A549 (cell line): ENCODE data around the gene CDH26. TPM values are rescaled to one million over a fixed set of nuclear protein-coding genes. Genes with fewer than 3 reads are reported as not detected.

ENCODE experiments used
- ATAC-seq, 2 experiments: fragments of 200-7000 bp in 1 of 2; fragments of >200 bp in 1 of 2; cut with Nextera tagmentation in 1 of 2; cut with Tn5 transposase in 1 of 2; 3 replicates each; pipeline versions ENCODE4 v1.8.0 to v1.9.1; 2018 to 2020; ENCODE audit warnings: mild to moderate bottlenecking in 1 of 2, moderate library complexity in 1 of 2
- CTCF ChIA-PET: fragments of 300-600 bp; sonication (Branson Sonifier 250); formaldehyde crosslinking; extraction: SDS; loops from one replicate; lab custom pipeline; 2021; ENCODE audit warnings: antibody characterized with exemption, inconsistent platforms; lab: Yijun Ruan, JAX
- POLR2A ChIA-PET: fragments of 350-600 bp; formaldehyde crosslinking; extraction: SDS; loops from one replicate; lab custom pipeline; 2021; ENCODE audit warnings: antibody characterized with exemption, inconsistent platforms; lab: Yijun Ruan, JAX
- DNase-seq, 2 experiments: peaks; one replicate each; pipeline versions ENCODE4 v3.0.0 to v3.0.0-alpha.2; 2011 to 2016; ENCODE audit warnings: low read depth in 1 of 2, low spot score in 1 of 2
- FAIRE-seq: peaks from 2 replicates; lab custom pipeline; 2011; peaks lifted over from hg19 to GRCh38; lab: Jason Lieb, UNC
- H3K27ac ChIP-seq, 2 experiments: fragments of >200 bp; sonication (Bioruptor Twin); formaldehyde crosslinking; 3 replicates each; pipeline ENCODE4 v1.5.1; 2016 to 2017
- H3K4me1 ChIP-seq: fragments of >200 bp; sonication (Bioruptor Twin); formaldehyde crosslinking; 3 replicates; pipeline ENCODE4 v1.6.1; 2016
- H3K4me2 ChIP-seq: fragments of >200 bp; sonication (Bioruptor Twin); formaldehyde crosslinking; 3 replicates; pipeline ENCODE4 v1.6.1; 2016
- H3K4me3 ChIP-seq: fragments of >200 bp; sonication (Bioruptor Twin); formaldehyde crosslinking; 3 replicates; pipeline ENCODE4 v1.5.1; 2016
- H3K9me3 ChIP-seq: fragments of >200 bp; sonication (Bioruptor Twin); formaldehyde crosslinking; 3 replicates; pipeline ENCODE4 v1.6.1; 2016
- BHLHE40 ChIP-seq: IDR thresholded peaks from 2 replicates; pipeline ENCODE4 v1.6.1; 2012; ENCODE audit warnings: low read depth, low read length, inconsistent platforms
- CBX2 ChIP-seq: fragments of 200-600 bp; sonication (generic); IDR thresholded peaks from 2 replicates; pipeline ENCODE4 v1.6.1; 2016; ENCODE audit warnings: low read depth, mild to moderate bottlenecking, borderline replicate concordance
- CBX8 ChIP-seq: fragments of 200-600 bp; sonication (generic); IDR thresholded peaks from 2 replicates; pipeline ENCODE4 v1.6.1; 2016
- CHD2 ChIP-seq: fragments of 150-350 bp; IDR thresholded peaks from 2 replicates; pipeline ENCODE4 v1.6.1; 2014; ENCODE audit warnings: low read length; ENCODE audit not compliant: partially characterized antibody
- EHF ChIP-seq: fragments of 250-450 bp; sonication (Bioruptor Pico); IDR thresholded peaks from 2 replicates; pipeline ENCODE4 v1.5.0; 2020; ENCODE audit warnings: mild to moderate bottlenecking
- EHMT2 ChIP-seq: fragments of 200-600 bp; sonication (generic); IDR thresholded peaks from 2 replicates; pipeline ENCODE4 v1.6.1; 2016; ENCODE audit warnings: antibody characterized with exemption, low read depth, mild to moderate bottlenecking, moderate library complexity
- FOSB ChIP-seq: fragments of 250-450 bp; sonication (Bioruptor Pico); IDR thresholded peaks from 2 replicates; pipeline ENCODE4 v1.5.0; 2020; ENCODE audit warnings: mild to moderate bottlenecking, moderate library complexity
- FOXS1 ChIP-seq: fragments of 250-450 bp; sonication (Bioruptor Pico); IDR thresholded peaks from 2 replicates; pipeline ENCODE4 v1.5.0; 2020; ENCODE audit warnings: mild to moderate bottlenecking, moderate library complexity
- GATA3 ChIP-seq: IDR thresholded peaks from 2 replicates; pipeline ENCODE4 v1.6.1; 2012; ENCODE audit warnings: borderline replicate concordance
- HDAC2 ChIP-seq: fragments of 200-600 bp; sonication (generic); IDR thresholded peaks from 2 replicates; pipeline ENCODE4 v1.6.1; 2016
- HOXA7 ChIP-seq: fragments of 250-450 bp; sonication (Bioruptor Pico); IDR thresholded peaks from 2 replicates; pipeline ENCODE4 v1.5.0; 2020; ENCODE audit warnings: mild to moderate bottlenecking, moderate library complexity
- HOXB13 ChIP-seq: fragments of 250-450 bp; sonication (Bioruptor Pico); IDR thresholded peaks from 2 replicates; pipeline ENCODE4 v1.5.0; 2020; ENCODE audit warnings: low read depth, mild to moderate bottlenecking, moderate library complexity
- HOXB5 ChIP-seq: fragments of 250-450 bp; sonication (Bioruptor Pico); IDR thresholded peaks from 2 replicates; pipeline ENCODE4 v1.5.0; 2020; ENCODE audit warnings: mild to moderate bottlenecking, moderate library complexity
- JUNB ChIP-seq: fragments of >200 bp; sonication (Bioruptor Twin); formaldehyde crosslinking; IDR thresholded peaks from 2 replicates; pipeline ENCODE4 v1.6.1; 2016
- KDM1A ChIP-seq: fragments of 200-600 bp; sonication (generic); IDR thresholded peaks from 2 replicates; pipeline ENCODE4 v1.6.1; 2016; ENCODE audit warnings: low read depth, mild to moderate bottlenecking
- MYC ChIP-seq: IDR thresholded peaks from 2 replicates; pipeline ENCODE4 v1.6.1; 2012; ENCODE audit warnings: mild to moderate bottlenecking, inconsistent platforms, low read length, improper control_type of control experiment, borderline replicate concordance
- NFE2L2 ChIP-seq: fragments of 150-350 bp; conservative IDR thresholded peaks from 2 replicates; pipeline ENCODE4 v1.6.1; 2014; ENCODE audit warnings: low read length
- NR3C1 ChIP-seq: fragments of >200 bp; sonication (Bioruptor Twin); formaldehyde crosslinking; IDR thresholded peaks from 3 replicates; pipeline ENCODE4 v1.6.1; 2017
- RARB ChIP-seq: fragments of 250-450 bp; sonication (Bioruptor Pico); IDR thresholded peaks from 2 replicates; pipeline ENCODE4 v1.8.0; 2021; ENCODE audit warnings: mild to moderate bottlenecking, moderate library complexity
- RCOR1 ChIP-seq: fragments of 150-350 bp; IDR thresholded peaks from 2 replicates; pipeline ENCODE4 v1.6.1; 2014; ENCODE audit warnings: antibody characterized with exemption, low read length, low read depth
- RFX5 ChIP-seq: fragments of 450-650 bp; IDR thresholded peaks from 2 replicates; pipeline ENCODE4 v1.7.1; 2014; ENCODE audit warnings: antibody characterized with exemption, mild to moderate bottlenecking, moderate library complexity
- RNF2 ChIP-seq: fragments of 200-600 bp; sonication (generic); IDR thresholded peaks from 2 replicates; pipeline ENCODE4 v1.6.1; 2016; ENCODE audit warnings: low read depth, mild to moderate bottlenecking, antibody characterized with exemption, moderate library complexity, borderline replicate concordance
- TP53 ChIP-seq: fragments of 250-450 bp; sonication (Bioruptor Pico); IDR thresholded peaks from 2 replicates; pipeline ENCODE4 v1.5.0; 2021; ENCODE audit warnings: mild to moderate bottlenecking, moderate library complexity
- ZC3H11A ChIP-seq: fragments of 450-650 bp; IDR thresholded peaks from 2 replicates; pipeline ENCODE4 v1.6.1; 2014; ENCODE audit warnings: antibody characterized with exemption, mild to moderate bottlenecking
- ZNF302 ChIP-seq: fragments of 250-450 bp; sonication (Bioruptor Pico); IDR thresholded peaks from 2 replicates; pipeline ENCODE4 v1.9.0; 2021; ENCODE audit warnings: inconsistent platforms, mild to moderate bottlenecking, moderate library complexity
- ZSCAN20 ChIP-seq: fragments of 250-450 bp; sonication (Bioruptor Pico); IDR thresholded peaks from 2 replicates; pipeline ENCODE4 v1.8.0; 2022; ENCODE audit warnings: mild to moderate bottlenecking, moderate library complexity
- WGBS: methylation state at CpG from one replicate; pipeline ENCODE4 v1.1.6; 2017; ENCODE audit errors: missing lambda C conversion rate; 5-methylcytosine and 5-hydroxymethylcytosine counted together
- polyA plus RNA-seq, 4 experiments: library from polyadenylated mRNA; depleted of rRNA in 3 of 4; stranded (reverse); fragments of >200 nt; fragmentation: RNase III in 1 of 4; extraction: RNeasy Plus Mini Kit Qiagen cat#74134 plus additional on column Dnase treatment in 1 of 4; gene quantifications; 2 replicates in 3 of 4; 3 replicates in 1 of 4; pipeline ENCODE4 v1.2.3, GENCODE V29; 2011 to 2017
- TF ChIP-seq, protein P1 (sequence below): fragments of >200 bp; sonication (Bioruptor Twin); formaldehyde crosslinking; IDR thresholded peaks from 3 replicates; pipeline ENCODE4 v1.6.1; 2016
- TF ChIP-seq, protein P2 (sequence below): IDR thresholded peaks from 2 replicates; pipeline ENCODE4 v1.6.1; 2012; ENCODE audit warnings: low read depth, borderline replicate concordance
- TF ChIP-seq, protein P3 (sequence below): fragments of 250-450 bp; sonication (Bioruptor Pico); IDR thresholded peaks from 2 replicates; pipeline ENCODE4 v1.5.0; 2020; ENCODE audit warnings: low read depth, mild to moderate bottlenecking, moderate library complexity
- TF ChIP-seq, protein P4 (sequence below): fragments of 450-650 bp; IDR thresholded peaks from 2 replicates; pipeline ENCODE4 v1.6.1; 2014; ENCODE audit warnings: antibody characterized with exemption
- TF ChIP-seq, protein P5 (sequence below): fragments of >200 bp; sonication (Bioruptor Twin); formaldehyde crosslinking; IDR thresholded peaks from 3 replicates; pipeline ENCODE4 v1.5.1; 2016

CDH26 gene
- polyA plus RNA-seq, 2 of the 4 experiments (the other 2 are of a cell fraction) = 0.27 to 0.57 TPM

DNA sequence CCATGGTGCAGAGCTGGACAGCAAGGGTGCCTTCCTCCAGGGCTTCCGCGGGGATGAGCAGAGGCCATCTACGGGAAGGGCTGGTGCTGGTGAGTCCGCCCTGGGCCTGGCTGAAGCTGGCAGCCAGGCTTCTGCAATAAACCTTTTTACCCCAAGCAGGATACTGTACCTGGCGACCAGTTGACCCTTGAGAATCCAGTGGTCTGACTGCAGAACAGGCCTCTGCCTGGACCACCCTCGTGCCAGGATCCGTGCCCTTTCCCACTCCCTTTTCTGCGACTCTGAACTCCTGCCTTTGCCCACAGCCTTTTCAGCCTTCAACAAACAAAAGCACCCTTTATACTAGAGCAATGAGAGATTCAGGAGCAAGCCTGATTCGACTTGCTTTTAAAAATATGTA lies 18.9 kb downstream of the CDH26 start:
- Histone ChIP-seq H3K4me2 (no peak overlapping the region), H3K4me1 (no peaks in the 10 kb centered on the region), H3K4me3 (no peak overlapping the region), H3K27ac (no peak overlapping the region), H3K9me3 (no peaks in the 10 kb centered on the region)
- ChIA-PET POLR2A (no interaction called here), CTCF (no interaction called here)
- WGBS = 42% methylated on average over 9 of the region's 9 CpGs
- TF ChIP-seq FOXS1 (CRISPR knock-in tag) (no peak), RARB (CRISPR knock-in tag) (no peak), RFX5 (no peak), CHD2 (no peak), KDM1A (no peak), JUNB (no peak), FOSB (CRISPR knock-in tag) (no peak), ZNF302 (no peak), EHF (CRISPR knock-in tag) (no peak), EHMT2 (no peak), CBX2 (no peak), ZC3H11A (no peak)
- TF ChIP-seq, protein P1, sequence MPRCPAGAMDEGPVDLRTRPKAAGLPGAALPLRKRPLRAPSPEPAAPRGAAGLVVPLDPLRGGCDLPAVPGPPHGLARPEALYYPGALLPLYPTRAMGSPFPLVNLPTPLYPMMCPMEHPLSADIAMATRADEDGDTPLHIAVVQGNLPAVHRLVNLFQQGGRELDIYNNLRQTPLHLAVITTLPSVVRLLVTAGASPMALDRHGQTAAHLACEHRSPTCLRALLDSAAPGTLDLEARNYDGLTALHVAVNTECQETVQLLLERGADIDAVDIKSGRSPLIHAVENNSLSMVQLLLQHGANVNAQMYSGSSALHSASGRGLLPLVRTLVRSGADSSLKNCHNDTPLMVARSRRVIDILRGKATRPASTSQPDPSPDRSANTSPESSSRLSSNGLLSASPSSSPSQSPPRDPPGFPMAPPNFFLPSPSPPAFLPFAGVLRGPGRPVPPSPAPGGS = no peak
- TF ChIP-seq, protein P2, sequence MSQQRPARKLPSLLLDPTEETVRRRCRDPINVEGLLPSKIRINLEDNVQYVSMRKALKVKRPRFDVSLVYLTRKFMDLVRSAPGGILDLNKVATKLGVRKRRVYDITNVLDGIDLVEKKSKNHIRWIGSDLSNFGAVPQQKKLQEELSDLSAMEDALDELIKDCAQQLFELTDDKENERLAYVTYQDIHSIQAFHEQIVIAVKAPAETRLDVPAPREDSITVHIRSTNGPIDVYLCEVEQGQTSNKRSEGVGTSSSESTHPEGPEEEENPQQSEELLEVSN = no peak
- TF ChIP-seq, protein P3, sequence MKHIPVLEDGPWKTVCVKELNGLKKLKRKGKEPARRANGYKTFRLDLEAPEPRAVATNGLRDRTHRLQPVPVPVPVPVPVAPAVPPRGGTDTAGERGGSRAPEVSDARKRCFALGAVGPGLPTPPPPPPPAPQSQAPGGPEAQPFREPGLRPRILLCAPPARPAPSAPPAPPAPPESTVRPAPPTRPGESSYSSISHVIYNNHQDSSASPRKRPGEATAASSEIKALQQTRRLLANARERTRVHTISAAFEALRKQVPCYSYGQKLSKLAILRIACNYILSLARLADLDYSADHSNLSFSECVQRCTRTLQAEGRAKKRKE (CRISPR knock-in tag) = no peak
- ATAC-seq = no peak
- no peak for FAIRE-seq
- no peak for DNase-seq

DNA sequence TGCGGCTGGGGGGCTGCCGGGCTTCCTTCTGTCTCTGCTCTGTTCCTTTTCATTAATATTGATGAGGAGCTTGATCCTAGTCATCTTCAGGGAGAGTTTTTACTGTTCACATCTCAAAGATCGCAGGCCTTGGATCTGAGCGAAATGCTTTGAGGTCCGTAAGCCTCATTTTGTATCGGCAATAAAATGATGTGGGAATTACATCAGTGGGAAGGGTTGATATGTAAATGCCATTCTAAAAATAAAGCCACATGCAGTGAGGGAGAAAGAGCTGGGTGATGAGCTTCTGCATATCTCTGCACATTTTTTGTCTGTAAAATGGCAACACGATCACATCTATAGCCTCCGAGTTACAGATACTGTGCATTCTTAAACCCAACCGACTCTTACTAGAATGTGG lies 24.9 kb downstream of the CDH26 start:
- no peak for ATAC-seq

DNA sequence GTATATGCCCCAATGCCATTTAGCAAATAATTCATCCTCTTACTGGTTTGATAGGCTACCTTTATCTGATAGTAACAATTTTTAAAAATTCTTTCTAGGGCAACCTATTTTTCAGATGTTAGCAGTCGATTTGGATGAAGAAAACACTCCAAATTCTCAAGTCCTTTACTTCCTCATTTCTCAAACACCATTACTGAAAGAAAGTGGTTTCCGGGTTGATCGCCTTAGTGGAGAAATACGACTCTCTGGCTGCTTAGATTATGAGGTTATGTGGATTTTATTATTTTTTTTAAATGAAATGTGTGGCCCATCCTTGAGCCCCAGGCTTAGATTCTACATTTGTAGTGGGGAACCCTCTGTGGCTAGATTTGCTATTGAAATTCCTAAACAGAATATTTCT lies 26.3 kb downstream of the CDH26 start:
- FAIRE-seq = no peak
- DNase-seq = no peak
- no peak for ATAC-seq
- POLR2A ChIA-PET = no interaction called here
- H3K4me1 ChIP-seq = peaks cover 13% of the 10 kb centered on the region
- no peak overlapping the region for H3K4me2 ChIP-seq
- no peak overlapping the region for H3K27ac ChIP-seq
- H3K4me3 ChIP-seq = no peak overlapping the region
- 61% methylated on average over 4 of the region's 4 CpGs for WGBS
- CTCF ChIA-PET = no interaction called here
- H3K9me3 ChIP-seq = no peaks in the 10 kb centered on the region
- TF ChIP-seq FOSB (CRISPR knock-in tag) = no peak
- no peak for TF ChIP-seq EHF (CRISPR knock-in tag)
- no peak for TF ChIP-seq CBX8
- no peak for TF ChIP-seq HDAC2
- TF ChIP-seq MYC = no peak
- TF ChIP-seq RCOR1 = no peak
- no peak for TF ChIP-seq BHLHE40
- no peak for TF ChIP-seq CBX2
- TF ChIP-seq NFE2L2 = no peak
- no peak for TF ChIP-seq NR3C1
- TF ChIP-seq HOXA7 = no peak
- no peak for TF ChIP-seq HOXB5
- TF ChIP-seq, protein P4, sequence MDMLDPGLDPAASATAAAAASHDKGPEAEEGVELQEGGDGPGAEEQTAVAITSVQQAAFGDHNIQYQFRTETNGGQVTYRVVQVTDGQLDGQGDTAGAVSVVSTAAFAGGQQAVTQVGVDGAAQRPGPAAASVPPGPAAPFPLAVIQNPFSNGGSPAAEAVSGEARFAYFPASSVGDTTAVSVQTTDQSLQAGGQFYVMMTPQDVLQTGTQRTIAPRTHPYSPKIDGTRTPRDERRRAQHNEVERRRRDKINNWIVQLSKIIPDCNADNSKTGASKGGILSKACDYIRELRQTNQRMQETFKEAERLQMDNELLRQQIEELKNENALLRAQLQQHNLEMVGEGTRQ = no peak
- no peak for TF ChIP-seq ZSCAN20
- no peak for TF ChIP-seq HOXB13 (CRISPR knock-in tag)
- TF ChIP-seq RNF2 = no peak

More for the DNA sequence above, 24.9 kb downstream of the CDH26 start:
- H3K4me3 ChIP-seq = no peak overlapping the region
- H3K27ac ChIP-seq = no peak overlapping the region
- POLR2A ChIA-PET = no interaction called here
- CTCF ChIA-PET = no interaction called here
- H3K9me3 ChIP-seq = no peaks in the 10 kb centered on the region
- no peak overlapping the region for H3K4me2 ChIP-seq
- TF ChIP-seq CBX2 (no peak), HDAC2 (no peak), EHF (CRISPR knock-in tag) (no peak), TP53 (no peak), GATA3 (no peak), FOSB (CRISPR knock-in tag) (no peak), MYC (no peak), HOXB13 (CRISPR knock-in tag) (no peak), FOXS1 (CRISPR knock-in tag) (no peak)
- TF ChIP-seq, protein P5, sequence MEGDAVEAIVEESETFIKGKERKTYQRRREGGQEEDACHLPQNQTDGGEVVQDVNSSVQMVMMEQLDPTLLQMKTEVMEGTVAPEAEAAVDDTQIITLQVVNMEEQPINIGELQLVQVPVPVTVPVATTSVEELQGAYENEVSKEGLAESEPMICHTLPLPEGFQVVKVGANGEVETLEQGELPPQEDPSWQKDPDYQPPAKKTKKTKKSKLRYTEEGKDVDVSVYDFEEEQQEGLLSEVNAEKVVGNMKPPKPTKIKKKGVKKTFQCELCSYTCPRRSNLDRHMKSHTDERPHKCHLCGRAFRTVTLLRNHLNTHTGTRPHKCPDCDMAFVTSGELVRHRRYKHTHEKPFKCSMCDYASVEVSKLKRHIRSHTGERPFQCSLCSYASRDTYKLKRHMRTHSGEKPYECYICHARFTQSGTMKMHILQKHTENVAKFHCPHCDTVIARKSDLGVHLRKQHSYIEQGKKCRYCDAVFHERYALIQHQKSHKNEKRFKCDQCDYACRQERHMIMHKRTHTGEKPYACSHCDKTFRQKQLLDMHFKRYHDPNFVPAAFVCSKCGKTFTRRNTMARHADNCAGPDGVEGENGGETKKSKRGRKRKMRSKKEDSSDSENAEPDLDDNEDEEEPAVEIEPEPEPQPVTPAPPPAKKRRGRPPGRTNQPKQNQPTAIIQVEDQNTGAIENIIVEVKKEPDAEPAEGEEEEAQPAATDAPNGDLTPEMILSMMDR = no peak
- DNase-seq = no peak
- WGBS = 80% methylated on average over 9 of the region's 9 CpGs
- no peak for FAIRE-seq
- H3K4me1 ChIP-seq = peaks cover 4% of the 10 kb centered on the region
